Measurements from ENCODE around the gene PRR29.

DNA sequence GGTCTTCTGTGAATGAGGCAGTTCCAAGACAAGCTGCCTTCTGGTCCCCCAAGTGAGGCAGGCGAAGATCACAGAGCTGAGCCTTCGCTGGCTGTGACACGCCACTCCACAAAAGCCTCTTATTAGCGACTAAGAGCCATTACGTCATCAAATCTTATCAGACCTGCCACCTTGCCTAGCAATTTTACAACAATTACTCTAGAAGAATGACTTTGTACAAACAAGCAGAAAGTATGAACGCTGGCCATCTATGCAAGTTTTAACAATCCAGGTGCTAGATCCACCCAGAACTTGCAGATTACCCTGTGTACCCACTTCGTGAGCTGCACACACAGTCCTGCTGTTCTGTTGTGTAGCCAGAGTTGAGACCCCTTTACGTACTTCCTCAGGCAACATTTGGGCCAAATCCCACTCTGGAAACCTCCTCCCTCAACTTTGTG lies 26.1 kb downstream of the PRR29 start:
- TF ChIP-seq, protein P1, sequence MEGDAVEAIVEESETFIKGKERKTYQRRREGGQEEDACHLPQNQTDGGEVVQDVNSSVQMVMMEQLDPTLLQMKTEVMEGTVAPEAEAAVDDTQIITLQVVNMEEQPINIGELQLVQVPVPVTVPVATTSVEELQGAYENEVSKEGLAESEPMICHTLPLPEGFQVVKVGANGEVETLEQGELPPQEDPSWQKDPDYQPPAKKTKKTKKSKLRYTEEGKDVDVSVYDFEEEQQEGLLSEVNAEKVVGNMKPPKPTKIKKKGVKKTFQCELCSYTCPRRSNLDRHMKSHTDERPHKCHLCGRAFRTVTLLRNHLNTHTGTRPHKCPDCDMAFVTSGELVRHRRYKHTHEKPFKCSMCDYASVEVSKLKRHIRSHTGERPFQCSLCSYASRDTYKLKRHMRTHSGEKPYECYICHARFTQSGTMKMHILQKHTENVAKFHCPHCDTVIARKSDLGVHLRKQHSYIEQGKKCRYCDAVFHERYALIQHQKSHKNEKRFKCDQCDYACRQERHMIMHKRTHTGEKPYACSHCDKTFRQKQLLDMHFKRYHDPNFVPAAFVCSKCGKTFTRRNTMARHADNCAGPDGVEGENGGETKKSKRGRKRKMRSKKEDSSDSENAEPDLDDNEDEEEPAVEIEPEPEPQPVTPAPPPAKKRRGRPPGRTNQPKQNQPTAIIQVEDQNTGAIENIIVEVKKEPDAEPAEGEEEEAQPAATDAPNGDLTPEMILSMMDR (IDR thresholded peaks at IDR 0.05): no peak
- TF ChIP-seq POLR2A (IDR thresholded peaks at IDR 0.05): no peak
